Central memory CD8-positive, alpha-beta T cell (primary cell): ENCODE results near the gene LBH.

Experiments used
- ATAC-seq: fragments of 150-1000 bp; cut with Tn5 transposase; replicated peaks from 2 replicates; pipeline ENCODE4 v1.10.0; 2022; ENCODE audit warnings: mild to moderate bottlenecking, moderate FRiP score, moderate number of reproducible peaks; ENCODE audit not compliant: poor library complexity, severe bottlenecking; ENCODE audit errors: extremely low read depth
- DNase-seq, 2 donors: peaks; one replicate each; pipeline ENCODE4 v3.0.0; 2021; ENCODE audit warnings: low spot score in 2 of 2
- H3K27ac Mint-ChIP-seq: one replicate; pipeline ENCODE4 v1.8.0; 2022; ENCODE audit warnings: low read depth, mild to moderate bottlenecking, moderate library complexity, mixed read lengths
- H3K27me3 Mint-ChIP-seq: one replicate; pipeline ENCODE4 v1.8.0; 2022; ENCODE audit warnings: mixed read lengths
- H3K36me3 Mint-ChIP-seq: one replicate; pipeline ENCODE4 v1.8.0; 2022; ENCODE audit warnings: mild to moderate bottlenecking, moderate library complexity, mixed read lengths; ENCODE audit not compliant: insufficient read depth
- H3K4me1 Mint-ChIP-seq: one replicate; pipeline ENCODE4 v1.8.0; 2022; ENCODE audit warnings: mixed read lengths
- H3K4me3 Mint-ChIP-seq: one replicate; pipeline ENCODE4 v1.8.0; 2022; ENCODE audit warnings: mild to moderate bottlenecking, moderate library complexity, mixed read lengths
- H3K9me3 Mint-ChIP-seq: one replicate; pipeline ENCODE4 v1.8.0; 2022; ENCODE audit warnings: mixed read lengths

LBH gene

DNA sequence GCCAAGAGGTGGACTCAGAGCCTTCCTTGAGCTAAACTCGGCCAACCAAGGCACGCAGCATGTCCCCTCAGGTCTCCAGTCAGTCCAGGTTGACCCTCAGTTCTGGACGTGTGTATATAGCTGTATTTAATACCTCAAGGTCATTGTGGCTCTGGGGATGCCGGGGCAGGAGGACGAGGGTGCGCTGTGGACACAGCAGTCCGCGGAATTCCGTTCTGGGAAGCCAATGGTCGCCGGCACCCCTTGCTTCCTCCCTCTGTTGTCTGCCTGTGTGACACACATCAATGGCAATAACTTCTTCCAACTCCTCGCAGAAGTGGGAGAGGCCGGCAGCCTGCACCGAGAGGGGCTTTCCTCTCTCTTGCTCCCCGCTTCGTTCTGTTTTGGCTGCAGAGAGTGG, 27.7 kb downstream of the LBH start:
- peak overlapping the region; percentile 2 for H3K4me3 Mint-ChIP-seq
- H3K9me3 Mint-ChIP-seq: no peaks in the 10 kb centered on the region
- no peak for ATAC-seq
- DNase-seq: no peak
- peaks cover 84% of the 10 kb centered on the region for H3K4me1 Mint-ChIP-seq
- peak overlapping the region; percentile 35 for H3K27ac Mint-ChIP-seq
- H3K36me3 Mint-ChIP-seq: peaks cover 49% of the 10 kb centered on the region
- no peaks in the 10 kb centered on the region for H3K27me3 Mint-ChIP-seq

DNA sequence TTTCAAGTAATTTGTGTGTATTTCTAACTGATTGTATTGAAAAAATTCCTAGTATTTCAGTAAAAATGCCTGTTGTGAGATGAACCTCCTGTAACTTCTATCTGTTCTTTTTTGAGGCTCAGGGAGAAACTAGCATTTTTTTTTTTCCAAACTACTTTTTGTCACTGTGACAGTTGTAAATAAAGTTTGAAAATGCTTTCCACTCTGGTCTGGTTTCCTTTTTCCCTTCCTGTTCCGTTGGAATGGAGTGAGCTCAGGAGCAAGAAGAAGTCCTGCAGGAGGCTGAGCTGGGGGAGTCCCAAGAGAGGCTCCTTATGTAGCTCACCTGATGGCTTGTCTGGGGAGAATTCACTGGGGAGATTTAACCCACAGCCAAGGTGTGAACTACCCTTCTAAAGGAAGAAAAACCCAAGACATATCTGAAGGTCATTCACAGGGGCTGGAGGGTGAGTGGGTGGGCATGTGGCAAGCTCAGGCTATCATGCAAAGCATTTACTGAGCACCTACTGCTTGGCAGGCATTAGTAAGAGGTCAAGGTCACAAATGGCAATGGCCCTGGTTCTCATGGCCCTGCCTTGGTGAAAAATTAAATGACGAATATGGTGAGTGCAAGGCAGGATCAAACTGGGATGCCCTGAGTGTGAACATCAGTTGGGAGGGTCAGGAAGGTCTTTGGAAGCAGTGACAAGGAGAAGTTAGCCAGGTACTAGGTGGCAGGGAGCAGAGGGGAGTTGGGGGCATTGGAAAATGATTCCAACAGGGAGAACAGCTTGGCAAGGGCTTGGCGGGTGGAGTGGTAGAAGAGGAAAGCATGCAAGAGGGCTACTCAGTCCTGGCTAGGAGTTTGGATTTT, 28.7 kb downstream of the LBH start:
- peaks cover 84% of the 10 kb centered on the region for H3K4me1 Mint-ChIP-seq
- H3K27ac Mint-ChIP-seq: peak overlapping the region; percentile 35

DNA sequence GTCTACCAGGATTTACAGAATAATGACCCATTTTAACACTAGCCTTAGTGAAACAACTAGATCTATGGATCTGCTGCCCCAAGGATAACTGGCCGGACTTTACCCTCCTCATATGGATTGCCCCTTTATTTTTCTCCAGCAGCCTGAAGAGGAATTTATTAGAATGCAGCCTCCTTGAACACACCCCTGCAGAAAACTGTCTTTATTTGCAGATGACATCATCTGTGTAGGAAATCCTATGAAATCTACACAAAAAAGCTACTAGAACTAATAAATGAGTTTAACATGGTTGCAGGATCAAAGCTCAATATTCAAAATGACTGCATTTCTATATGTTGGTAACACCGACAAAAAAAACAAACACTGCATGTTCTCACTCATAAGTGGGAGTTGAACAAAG, 29.6 kb downstream of the LBH start:
- peaks cover 46% of the 10 kb centered on the region for H3K36me3 Mint-ChIP-seq
- no peak for ATAC-seq
- no peak for DNase-seq
- no peaks in the 10 kb centered on the region for H3K27me3 Mint-ChIP-seq
- H3K4me1 Mint-ChIP-seq: peaks cover 84% of the 10 kb centered on the region
- H3K4me3 Mint-ChIP-seq: no peak overlapping the region
- no peaks in the 10 kb centered on the region for H3K9me3 Mint-ChIP-seq
- peak overlapping the region; percentile 35 for H3K27ac Mint-ChIP-seq

More for the DNA sequence above, 28.7 kb downstream of the LBH start:
- H3K36me3 Mint-ChIP-seq: peaks cover 47% of the 10 kb centered on the region
- no peaks in the 10 kb centered on the region for H3K27me3 Mint-ChIP-seq
- no peaks in the 10 kb centered on the region for H3K9me3 Mint-ChIP-seq
- DNase-seq (no peak), ATAC-seq (no peak)
- no peak overlapping the region for H3K4me3 Mint-ChIP-seq

DNA sequence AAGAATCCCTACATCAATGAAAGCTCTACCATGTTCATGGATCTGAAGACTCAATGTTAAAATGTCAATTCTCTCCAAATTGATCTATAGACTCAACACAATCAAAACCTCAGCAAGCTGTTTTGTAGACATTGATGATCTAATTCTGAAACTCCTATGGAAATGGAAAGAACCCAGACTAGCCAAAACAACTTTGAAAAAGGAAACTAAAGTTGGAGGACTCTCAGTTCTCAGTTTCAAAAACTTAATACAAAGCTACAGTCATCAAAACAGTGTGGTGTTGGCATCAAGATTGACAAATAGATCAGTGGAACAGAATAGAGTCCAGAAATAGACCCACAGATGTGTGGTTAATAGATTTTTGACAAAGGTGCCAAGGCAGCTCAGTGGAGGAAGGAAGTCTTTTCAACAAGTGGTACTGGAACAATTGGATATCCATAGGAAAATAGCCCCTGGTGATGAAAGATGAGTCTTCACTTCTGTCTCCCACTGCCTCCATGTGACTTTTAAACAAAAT, 30.4 kb downstream of the LBH start:
- no peaks in the 10 kb centered on the region for H3K27me3 Mint-ChIP-seq
- peak overlapping the region; percentile 93 for H3K27ac Mint-ChIP-seq
- DNase-seq: no peak
- H3K9me3 Mint-ChIP-seq: no peaks in the 10 kb centered on the region
- H3K4me3 Mint-ChIP-seq: no peak overlapping the region
- ATAC-seq: no peak
- H3K36me3 Mint-ChIP-seq: peaks cover 40% of the 10 kb centered on the region
- peaks cover 88% of the 10 kb centered on the region for H3K4me1 Mint-ChIP-seq

DNA sequence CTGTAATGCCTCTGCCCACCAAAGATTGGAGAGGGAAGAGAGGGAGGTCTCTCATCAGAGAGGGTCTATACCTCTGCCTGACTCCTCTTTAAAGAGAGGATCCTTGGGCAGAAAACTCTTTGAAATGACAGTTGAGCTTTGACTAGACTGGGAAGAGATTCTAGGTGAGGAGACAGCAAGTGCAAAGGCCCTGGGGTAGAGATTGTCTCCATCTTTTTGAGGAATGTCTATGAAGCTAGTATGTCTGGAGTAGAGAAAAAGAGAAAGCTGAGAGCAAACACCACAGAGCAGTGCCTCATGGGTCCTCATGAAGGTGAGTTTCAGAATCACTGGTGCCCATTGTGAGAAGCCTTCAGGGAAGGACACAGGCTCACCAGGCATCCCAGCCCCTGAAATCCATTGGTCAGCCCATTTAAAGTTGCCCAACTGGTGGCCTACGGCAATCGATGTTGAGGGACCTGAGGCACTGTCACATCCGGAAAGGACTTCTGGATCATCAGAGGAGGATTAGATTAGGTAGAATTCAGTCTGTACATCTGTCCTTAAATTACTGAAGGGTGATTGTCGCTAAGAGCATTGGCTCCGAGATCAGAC, 31.5 kb downstream of the LBH start:
- H3K36me3 Mint-ChIP-seq: peaks cover 29% of the 10 kb centered on the region
- peaks cover 87% of the 10 kb centered on the region for H3K4me1 Mint-ChIP-seq
- ATAC-seq (no peak), DNase-seq (no peak)
- H3K27ac Mint-ChIP-seq: peak overlapping the region; percentile 93
- no peaks in the 10 kb centered on the region for H3K9me3 Mint-ChIP-seq
- H3K27me3 Mint-ChIP-seq: no peaks in the 10 kb centered on the region
- H3K4me3 Mint-ChIP-seq: no peak overlapping the region

DNA sequence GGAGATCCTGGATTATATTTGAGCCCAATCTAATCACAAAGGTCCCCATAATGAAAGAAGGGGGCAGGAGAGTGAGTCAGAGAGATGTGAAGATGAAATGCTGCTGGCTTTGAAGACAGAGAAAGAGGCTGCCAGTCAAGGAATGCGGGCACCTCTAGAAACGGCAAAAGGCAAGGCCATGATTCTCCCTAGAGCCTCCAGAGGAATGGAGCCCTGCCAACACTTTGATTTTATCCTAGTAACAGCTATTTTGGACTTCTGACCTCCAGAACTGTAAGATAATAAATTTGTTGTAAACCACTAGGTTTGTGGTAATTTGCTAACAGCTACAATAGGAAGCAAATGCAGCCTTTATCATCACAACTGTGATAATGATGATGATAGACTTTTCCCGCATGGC, 32.9 kb downstream of the LBH start:
- H3K27ac Mint-ChIP-seq: peak overlapping the region; percentile 93
- ATAC-seq: no peak
- H3K4me1 Mint-ChIP-seq: peaks cover 75% of the 10 kb centered on the region
- no peaks in the 10 kb centered on the region for H3K27me3 Mint-ChIP-seq
- H3K4me3 Mint-ChIP-seq: peak overlapping the region; percentile 74
- H3K36me3 Mint-ChIP-seq: peaks cover 19% of the 10 kb centered on the region
- DNase-seq: no peak
- no peaks in the 10 kb centered on the region for H3K9me3 Mint-ChIP-seq

DNA sequence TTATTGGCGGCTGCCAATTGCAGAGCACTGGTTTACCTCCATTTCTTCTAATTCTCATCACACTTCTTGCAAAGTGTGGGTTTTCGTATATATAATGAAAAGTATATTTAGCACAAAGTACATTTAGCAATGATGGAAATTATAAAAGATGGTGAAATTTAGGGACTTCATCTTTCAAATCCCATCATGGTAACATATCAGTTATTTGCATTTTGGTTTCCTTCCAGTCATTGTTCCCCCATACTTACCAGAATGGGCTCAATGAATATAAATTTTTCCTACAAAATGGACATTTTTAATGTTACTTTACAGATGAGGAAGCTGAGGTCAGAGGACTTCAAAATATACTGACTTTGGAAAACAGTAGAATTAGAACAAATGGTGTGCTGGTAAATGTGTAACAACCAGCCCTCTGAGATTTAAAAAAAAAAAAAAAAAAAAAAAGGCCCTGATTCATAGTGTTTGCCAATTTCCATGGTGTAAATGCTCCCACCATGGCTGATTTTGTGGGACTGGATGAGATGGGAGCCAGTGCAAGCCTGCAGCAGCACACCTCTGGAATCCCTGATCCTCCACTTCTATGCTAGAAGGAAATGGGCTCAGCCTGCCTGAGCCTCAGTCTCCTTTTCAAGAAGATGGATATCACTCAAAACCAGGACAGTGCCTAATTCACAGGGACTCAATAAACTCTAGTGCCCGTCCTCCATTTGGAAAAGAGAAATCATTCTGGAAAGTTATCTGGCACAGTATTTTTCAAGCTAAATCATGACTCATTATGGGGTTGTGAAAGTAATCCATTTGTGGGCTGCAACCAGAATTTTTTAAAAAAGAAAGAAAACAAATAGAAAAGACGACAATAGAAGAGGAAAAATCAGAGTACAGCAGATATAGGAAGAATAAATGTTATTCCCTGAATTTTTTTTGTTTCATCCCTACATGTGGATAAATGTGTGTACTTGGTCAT, 34.0 kb downstream of the LBH start:
- H3K27me3 Mint-ChIP-seq: no peaks in the 10 kb centered on the region
- peak overlapping the region; percentile 74 for H3K4me3 Mint-ChIP-seq
- DNase-seq (no peak), ATAC-seq (no peak)
- H3K27ac Mint-ChIP-seq: peak overlapping the region; percentile 93
- no peaks in the 10 kb centered on the region for H3K9me3 Mint-ChIP-seq
- peaks cover 12% of the 10 kb centered on the region for H3K36me3 Mint-ChIP-seq
- peaks cover 64% of the 10 kb centered on the region for H3K4me1 Mint-ChIP-seq

DNA sequence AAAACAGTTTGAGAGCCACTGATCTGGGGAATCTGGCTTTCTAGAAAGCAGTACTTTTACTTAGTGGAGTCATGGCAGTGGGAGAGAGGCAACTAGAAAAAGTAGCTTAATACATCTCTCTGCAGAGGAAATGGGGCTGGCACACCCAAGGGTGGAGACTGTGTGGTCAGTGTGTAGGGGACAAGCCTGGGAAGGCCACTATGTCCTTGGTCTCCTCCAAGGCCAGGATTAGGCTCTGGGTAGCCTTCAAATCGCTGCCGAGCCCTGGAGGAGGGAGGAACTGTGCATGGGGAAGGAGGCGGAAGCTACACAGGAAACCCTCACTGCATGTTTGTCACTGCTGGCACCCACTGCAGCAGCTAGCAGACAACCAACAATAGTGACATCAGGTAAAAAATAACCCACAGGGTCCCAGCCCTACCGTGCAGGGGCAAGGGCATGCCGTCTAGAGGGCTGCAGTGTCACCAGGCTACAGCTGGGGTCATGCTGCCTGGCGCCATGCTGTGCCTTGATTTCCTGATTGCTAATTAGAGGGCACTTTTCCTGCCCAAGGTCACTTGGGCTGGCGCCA, 34.8 kb downstream of the LBH start:
- Mint-ChIP-seq H3K9me3 (no peaks in the 10 kb centered on the region), H3K4me3 (peak overlapping the region; percentile 74), H3K27me3 (no peaks in the 10 kb centered on the region), H3K27ac (peak overlapping the region; percentile 93), H3K36me3 (peaks cover 10% of the 10 kb centered on the region), H3K4me1 (peaks cover 59% of the 10 kb centered on the region)
- ATAC-seq (peak; percentile 95), DNase-seq (peak; percentile 51 to 65)

DNA sequence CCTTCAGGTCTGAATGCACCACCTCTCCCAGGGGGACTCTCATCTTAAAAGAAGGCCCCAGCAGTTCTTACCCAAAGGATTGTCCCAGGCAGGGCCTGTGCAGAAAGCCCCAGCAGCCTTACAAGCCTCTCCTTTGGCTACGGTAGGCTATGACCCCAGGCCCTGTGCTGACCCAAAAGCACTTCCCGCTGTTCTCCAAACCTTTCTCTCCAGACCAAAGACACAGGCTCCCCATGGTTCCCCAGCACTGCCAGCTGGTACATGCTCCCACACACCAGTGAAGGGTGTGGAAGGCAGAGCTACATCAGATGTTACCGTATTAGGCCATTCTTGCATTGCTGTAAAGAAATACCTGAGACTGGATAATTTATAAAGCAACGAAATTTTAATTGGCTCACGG, 35.4 kb downstream of the LBH start:
- Mint-ChIP-seq H3K4me3 (peak overlapping the region; percentile 74), H3K36me3 (peaks cover 10% of the 10 kb centered on the region)
- no peak for DNase-seq

DNA sequence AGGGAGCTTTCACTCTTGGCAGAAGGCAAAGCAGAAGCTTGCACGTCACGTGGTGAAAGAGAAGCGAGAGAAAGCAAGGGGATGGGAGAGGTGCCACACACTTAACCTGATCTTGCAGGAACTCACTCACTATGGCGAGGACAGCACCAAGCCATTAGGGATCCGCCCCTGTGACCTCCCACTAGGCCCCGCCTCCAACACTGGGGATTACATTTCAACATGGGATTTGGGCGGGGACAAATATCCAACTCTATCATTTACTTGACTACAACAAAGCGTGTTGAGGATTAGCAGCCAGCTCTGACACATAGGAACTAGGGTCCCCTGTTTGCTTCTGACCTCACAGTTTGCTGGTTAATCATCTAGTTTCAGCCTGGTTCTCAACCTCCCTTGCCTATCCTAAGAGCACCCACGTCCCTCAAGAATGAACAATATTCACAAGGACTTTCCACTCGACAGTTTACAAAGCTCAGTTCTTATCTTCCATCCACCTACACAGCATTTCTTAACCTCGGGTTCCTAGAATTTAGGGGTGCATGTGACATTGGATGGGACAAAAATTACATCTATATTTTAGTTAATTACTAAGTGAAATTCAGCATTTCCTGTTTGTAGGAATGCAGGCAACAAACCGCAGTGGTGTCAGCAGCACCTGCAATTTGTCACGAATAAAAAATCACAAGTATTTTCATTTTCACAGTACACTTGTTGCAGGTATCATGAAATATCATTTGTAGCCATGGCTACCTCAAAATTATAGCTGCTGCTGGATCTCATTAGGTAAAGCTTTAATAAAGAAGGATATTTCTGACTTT, 36.0 kb downstream of the LBH start:
- Mint-ChIP-seq H3K9me3 (no peaks in the 10 kb centered on the region), H3K4me1 (peaks cover 54% of the 10 kb centered on the region), H3K27ac (peak overlapping the region; percentile 93), H3K4me3 (peak overlapping the region; percentile 74), H3K27me3 (no peaks in the 10 kb centered on the region), H3K36me3 (peaks cover 10% of the 10 kb centered on the region)
- peak in 1 of 2 donors; percentile 13 for DNase-seq
- ATAC-seq: peak; percentile 5

More for the DNA sequence above, 35.4 kb downstream of the LBH start:
- ATAC-seq: peak; percentile 11
- Mint-ChIP-seq H3K27ac (peak overlapping the region; percentile 93), H3K4me1 (peaks cover 60% of the 10 kb centered on the region), H3K27me3 (no peaks in the 10 kb centered on the region), H3K9me3 (no peaks in the 10 kb centered on the region)

DNA sequence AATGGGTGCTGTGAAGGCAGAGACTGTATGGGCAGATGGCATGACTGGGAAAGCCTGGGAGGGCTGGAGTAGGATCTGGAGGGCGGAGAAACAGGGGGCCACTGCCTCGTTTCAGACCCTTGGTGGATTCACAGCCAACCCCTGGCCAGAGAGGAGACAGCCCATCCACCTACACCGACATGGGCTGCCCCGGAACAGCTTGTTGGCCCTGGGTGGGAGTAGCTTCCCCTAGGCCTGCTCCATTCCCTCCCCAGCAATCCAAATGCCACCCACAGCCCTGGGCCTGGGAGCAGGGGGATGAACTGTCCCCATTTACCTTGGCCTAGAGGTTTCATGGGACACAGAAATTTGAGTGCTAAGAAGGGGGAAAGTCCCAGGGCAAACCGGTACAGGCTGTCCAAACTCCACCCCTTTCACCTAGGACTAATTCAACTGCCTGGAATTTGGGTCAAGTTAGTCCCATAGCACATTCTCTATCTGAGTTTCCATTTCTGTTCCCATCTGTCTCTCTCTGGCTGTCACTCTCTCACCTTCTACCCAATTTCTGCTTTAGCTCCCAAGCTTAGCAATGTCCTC, 37.0 kb downstream of the LBH start:
- no peaks in the 10 kb centered on the region for H3K27me3 Mint-ChIP-seq
- no peak for DNase-seq
- ATAC-seq: no peak
- H3K36me3 Mint-ChIP-seq: peaks cover 6% of the 10 kb centered on the region
- H3K9me3 Mint-ChIP-seq: no peaks in the 10 kb centered on the region
- H3K4me1 Mint-ChIP-seq: peaks cover 47% of the 10 kb centered on the region
- H3K4me3 Mint-ChIP-seq: no peak overlapping the region
- H3K27ac Mint-ChIP-seq: peak overlapping the region; percentile 93
